ENCODE data around the gene EMC10.
"Not testable (repeated sequence)": the region's sequence is repeated elsewhere in the genome, so short reads cannot be mapped to it uniquely, and the experiment has no call there.

EMC10 gene

GRCh38 chr19:50451223-50451534 lies 25.1 kb upstream of the EMC10 start:
- no peak for DNase-seq (ENCODE audit: low read depth)

- DNase-seq (ENCODE audit: low read depth): no peak
These were observed 23.1 kb upstream of the EMC10 start for GRCh38 chr19:50453243-50453642.

GRCh38 chr19:50455992-50456391 lies 20.3 kb upstream of the EMC10 start:
- no peak for DNase-seq (ENCODE audit: low read depth)

- DNase-seq (ENCODE audit: low read depth): no peak
These were observed 19.0 kb upstream of the EMC10 start for GRCh38 chr19:50457300-50457699.

- DNase-seq (ENCODE audit: low read depth): no peak
These were observed 17.8 kb upstream of the EMC10 start for GRCh38 chr19:50458396-50459066.

GRCh38 chr19:50459067-50459456 lies 17.2 kb upstream of the EMC10 start:
- DNase-seq (ENCODE audit: low read depth): no peak

GRCh38 chr19:50459638-50460037 lies 16.7 kb upstream of the EMC10 start:
- DNase-seq (ENCODE audit: low read depth): no peak

- DNase-seq (ENCODE audit: low read depth): no peak
These were observed 16.0 kb upstream of the EMC10 start for GRCh38 chr19:50460161-50460765.

- DNase-seq (ENCODE audit: low read depth): peak; percentile 30
These were observed 15.0 kb upstream of the EMC10 start for GRCh38 chr19:50461066-50461875.

GRCh38 chr19:50462970-50463369 lies 13.3 kb upstream of the EMC10 start:
- DNase-seq (ENCODE audit: low read depth): no peak

- DNase-seq (ENCODE audit: low read depth): no peak
These were observed 12.0 kb upstream of the EMC10 start for GRCh38 chr19:50464348-50464747.

GRCh38 chr19:50465000-50465399 lies 11.3 kb upstream of the EMC10 start:
- DNase-seq (ENCODE audit: low read depth): no peak

GRCh38 chr19:50465986-50466705 lies 10.2 kb upstream of the EMC10 start:
- DNase-seq (ENCODE audit: low read depth): no peak

GRCh38 chr19:50466706-50467039 lies 9.6 kb upstream of the EMC10 start:
- DNase-seq (ENCODE audit: low read depth): no peak

GRCh38 chr19:50467566-50467965 lies 8.7 kb upstream of the EMC10 start:
- no peak for DNase-seq (ENCODE audit: low read depth)

- no peak for DNase-seq (ENCODE audit: low read depth)
These were observed 7.5 kb upstream of the EMC10 start for GRCh38 chr19:50468818-50469217.

- not testable (repeated sequence) for DNase-seq (ENCODE audit: low read depth)
These were observed 3.0 kb upstream of the EMC10 start for GRCh38 chr19:50473336-50473735.

GRCh38 chr19:50475101-50475568 lies 1.2 kb upstream of the EMC10 start:
- DNase-seq (ENCODE audit: low read depth): no peak

GRCh38 chr19:50475736-50476223 lies 527 bp upstream of the EMC10 start:
- DNase-seq (ENCODE audit: low read depth): no peak

GRCh38 chr19:50476907-50477238 lies 566 bp downstream of the EMC10 start:
- no peak for DNase-seq (ENCODE audit: low read depth)

GRCh38 chr19:50477751-50478515 lies 1.6 kb downstream of the EMC10 start:
- no peak for DNase-seq (ENCODE audit: low read depth)

Data from stimulated activated CD4-positive, alpha-beta T cell treated with anti-CD3 and anti-CD28 coated beads, Interleukin-2, amount 100 ng/mL, for 4 hours (primary cell).